GM10847 (cell line): ENCODE measurements around the gene ETV4.

Experiments
- POLR2A ChIP-seq: IDR thresholded peaks from 2 replicates; pipeline ENCODE4 v1.6.1; 2011; ENCODE audit not compliant: insufficient read length; ENCODE audit errors: extremely low read depth

The ETV4 gene

GRCh38 chr17:43540821-43541674 is 5.1 kb downstream of the ETV4 start:
- TF ChIP-seq POLR2A, result no peak

GRCh38 chr17:43536236-43536992 is 9.7 kb downstream of the ETV4 start:
- no peak for TF ChIP-seq POLR2A

- TF ChIP-seq POLR2A, result no peak
These were observed 11.2 kb downstream of the ETV4 start for GRCh38 chr17:43534909-43535308.

GRCh38 chr17:43533699-43534098 is 12.4 kb downstream of the ETV4 start:
- TF ChIP-seq POLR2A, result no peak

GRCh38 chr17:43532581-43532980 is 13.6 kb downstream of the ETV4 start:
- no peak for TF ChIP-seq POLR2A

- no peak for TF ChIP-seq POLR2A
These were observed 14.2 kb downstream of the ETV4 start for GRCh38 chr17:43531955-43532354.

GRCh38 chr17:43531082-43531378 is 15.1 kb downstream of the ETV4 start:
- no peak for TF ChIP-seq POLR2A

- TF ChIP-seq POLR2A, result no peak
These were observed 15.7 kb downstream of the ETV4 start for GRCh38 chr17:43530288-43531081.

- TF ChIP-seq POLR2A, result no peak
These were observed 16.2 kb downstream of the ETV4 start for GRCh38 chr17:43529947-43530287.

GRCh38 chr17:43528988-43529814 is 16.9 kb downstream of the ETV4 start:
- no peak for TF ChIP-seq POLR2A

GRCh38 chr17:43528319-43528987 is 17.7 kb downstream of the ETV4 start:
- no peak for TF ChIP-seq POLR2A

GRCh38 chr17:43526886-43527648 is 19.1 kb downstream of the ETV4 start:
- no peak for TF ChIP-seq POLR2A

- no peak for TF ChIP-seq POLR2A
These were observed 21.1 kb downstream of the ETV4 start for GRCh38 chr17:43524945-43525575.
